T-helper 9 cell (primary cell): Measurements from ENCODE around the gene TRIM9.
"Not testable (repeated sequence)": the region's sequence is repeated elsewhere in the genome, so short reads cannot be mapped to it uniquely, and the experiment has no call there.

Source experiments
- DNase-seq: peaks from one replicate; pipeline ENCODE4 v3.0.0-alpha.2; 2020

Gene TRIM9

GRCh38 chr14:51002406-51002999 lies 92.4 kb downstream of the TRIM9 start:
- DNase-seq, result no peak

GRCh38 chr14:51000566-51000965 lies 94.3 kb downstream of the TRIM9 start:
- no peak for DNase-seq

GRCh38 chr14:50999726-51000125 lies 95.2 kb downstream of the TRIM9 start:
- DNase-seq, result no peak

- DNase-seq, result no peak
These were observed 96.3 kb downstream of the TRIM9 start for GRCh38 chr14:50998612-50999011.

- DNase-seq, result no peak
These were observed 97.2 kb downstream of the TRIM9 start for GRCh38 chr14:50997712-50998111.

GRCh38 chr14:50994158-50994557 lies 100.7 kb downstream of the TRIM9 start:
- DNase-seq, result not testable (repeated sequence)

- no peak for DNase-seq
These were observed 109.0 kb downstream of the TRIM9 start for GRCh38 chr14:50985859-50986331.

- DNase-seq, result no peak
These were observed 109.6 kb downstream of the TRIM9 start for GRCh38 chr14:50985124-50985858.

GRCh38 chr14:50984036-50984710 lies 110.7 kb downstream of the TRIM9 start:
- no peak for DNase-seq

GRCh38 chr14:50979941-50980850 lies 114.7 kb downstream of the TRIM9 start:
- DNase-seq, result no peak

GRCh38 chr14:50978888-50979287 lies 116.0 kb downstream of the TRIM9 start:
- no peak for DNase-seq

GRCh38 chr14:50978529-50978871 lies 116.4 kb downstream of the TRIM9 start:
- no peak for DNase-seq

GRCh38 chr14:50977863-50978528 lies 116.9 kb downstream of the TRIM9 start:
- no peak for DNase-seq

GRCh38 chr14:50974118-50974517 lies 120.8 kb downstream of the TRIM9 start:
- no peak for DNase-seq

- DNase-seq, result no peak
These were observed 122.2 kb downstream of the TRIM9 start for GRCh38 chr14:50972734-50973133.

GRCh38 chr14:50970886-50971781 lies 123.8 kb downstream of the TRIM9 start:
- DNase-seq, result no peak

- DNase-seq, result no peak
These were observed 127.1 kb downstream of the TRIM9 start for GRCh38 chr14:50967790-50968189.

GRCh38 chr14:50967103-50967502 lies 127.8 kb downstream of the TRIM9 start:
- no peak for DNase-seq

- DNase-seq, result no peak
These were observed 130.1 kb downstream of the TRIM9 start for GRCh38 chr14:50964683-50965390.

- no peak for DNase-seq
These were observed 131.0 kb downstream of the TRIM9 start for GRCh38 chr14:50963919-50964318.
